HUES64 (cell line): Measurements from ENCODE around the gene RUVBL1.

Experiments
- H3K27ac ChIP-seq: 2 replicates; pipeline ENCODE4 v1.7.0; 2013; ENCODE audit warnings: low read depth, low read length, inconsistent platforms
- H3K27me3 ChIP-seq: 2 replicates; pipeline ENCODE4 v1.6.1; 2013; ENCODE audit warnings: mild to moderate bottlenecking, low read length; ENCODE audit not compliant: insufficient read depth
- H3K36me3 ChIP-seq: 2 replicates; pipeline ENCODE4 v1.6.1; 2013; ENCODE audit warnings: mild to moderate bottlenecking, low read length; ENCODE audit not compliant: insufficient read depth
- H3K4me1 ChIP-seq: 2 replicates; pipeline ENCODE4 v1.6.1; 2013; ENCODE audit warnings: mild to moderate bottlenecking, low read length, moderate library complexity; ENCODE audit not compliant: insufficient read depth
- H3K4me3 ChIP-seq: 2 replicates; pipeline ENCODE4 v1.5.1; 2013; ENCODE audit warnings: mild to moderate bottlenecking, low read length, moderate library complexity
- H3K9ac ChIP-seq: 2 replicates; pipeline ENCODE4 v1.6.1; 2013; ENCODE audit warnings: mild to moderate bottlenecking, low read depth, low read length
- H3K9me3 ChIP-seq: 2 replicates; pipeline ENCODE4 v1.6.1; 2013; ENCODE audit warnings: low read depth, low read length; ENCODE audit not compliant: insufficient read depth
- WGBS: fragments of 150-250, 120-280 bp; methylation state at CpG from one replicate; pipeline ENCODE4 v1.1.7; 2013; ENCODE audit warnings: missing lambda C conversion rate; 5-methylcytosine and 5-hydroxymethylcytosine counted together

RUVBL1 gene

DNA sequence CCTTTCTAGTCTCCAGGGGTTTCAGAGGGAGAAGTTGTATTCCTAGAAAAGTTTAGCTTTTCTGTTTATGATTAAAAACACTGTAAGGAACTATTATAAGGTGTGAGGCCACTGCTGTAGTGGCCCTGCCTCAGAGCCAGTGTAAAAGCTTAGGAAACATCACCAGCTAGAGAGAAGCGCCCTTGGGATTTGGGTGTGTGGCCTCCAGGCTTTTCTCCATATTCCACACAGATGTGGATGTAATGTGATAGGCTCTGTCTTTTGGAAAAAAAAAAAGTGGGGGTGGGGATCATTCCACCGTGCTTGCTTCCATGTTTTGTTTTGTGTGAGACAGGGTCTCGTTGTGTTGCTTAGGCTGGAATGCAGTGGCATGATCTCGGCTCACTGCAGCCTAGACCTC, 57.5 kb downstream of the RUVBL1 start:
- 95% methylated on average over 4 of the region's 4 CpGs for WGBS
- peaks cover 100% of the 10 kb centered on the region for H3K36me3 ChIP-seq
- H3K4me1 ChIP-seq, result no peaks in the 10 kb centered on the region
- no peaks in the 10 kb centered on the region for H3K9me3 ChIP-seq
- H3K27ac ChIP-seq, result no peak overlapping the region
- no peak overlapping the region for H3K4me3 ChIP-seq
- H3K27me3 ChIP-seq, result no peaks in the 10 kb centered on the region
- no peak overlapping the region for H3K9ac ChIP-seq

DNA sequence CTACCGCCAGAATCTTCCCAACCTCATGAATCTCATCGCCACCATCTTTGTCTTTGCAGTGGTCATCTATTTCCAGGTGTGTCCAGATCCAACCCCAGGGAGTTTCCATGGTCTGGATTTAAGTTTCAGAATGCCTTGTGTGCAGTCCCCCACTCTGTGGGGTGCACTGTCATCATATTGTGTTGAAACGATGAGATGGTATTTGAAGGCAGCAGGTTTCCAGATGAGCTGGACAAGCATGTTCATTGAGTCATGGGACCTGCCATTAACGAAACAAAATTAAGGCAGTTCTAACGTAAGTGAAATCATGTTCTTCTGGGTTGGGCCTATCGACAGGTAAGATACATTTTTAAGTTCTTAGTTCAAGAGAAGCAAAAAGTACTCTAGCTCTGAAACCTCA, 58.6 kb downstream of the RUVBL1 start:
- Histone ChIP-seq H3K4me1 (no peaks in the 10 kb centered on the region), H3K9me3 (no peaks in the 10 kb centered on the region), H3K36me3 (peaks cover 100% of the 10 kb centered on the region), H3K9ac (no peak overlapping the region), H3K27me3 (no peaks in the 10 kb centered on the region), H3K4me3 (no peak overlapping the region), H3K27ac (no peak overlapping the region)
- 94% methylated on average over 6 of the region's 6 CpGs for WGBS

DNA sequence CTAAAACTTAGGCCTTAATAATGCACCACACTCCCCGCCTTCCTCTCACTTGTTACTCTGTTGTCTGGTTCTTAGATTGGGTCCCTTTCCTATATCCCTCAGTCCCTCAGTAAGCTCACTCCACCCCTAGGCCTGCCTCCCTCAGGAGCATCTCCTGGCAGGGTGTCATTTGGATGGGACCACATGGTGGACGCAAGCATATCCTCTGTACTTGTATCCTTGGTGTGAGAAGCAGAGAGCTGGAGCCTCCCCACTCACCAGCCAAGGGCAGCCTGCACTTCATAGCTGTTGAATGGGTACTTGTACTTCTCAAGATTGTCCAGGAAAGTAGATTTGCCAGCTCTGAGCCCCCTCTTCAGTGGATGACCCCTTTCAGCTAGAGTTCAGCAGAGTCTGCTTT, 59.7 kb downstream of the RUVBL1 start:
- Histone ChIP-seq H3K9me3 (no peaks in the 10 kb centered on the region), H3K4me1 (no peaks in the 10 kb centered on the region), H3K9ac (no peak overlapping the region), H3K27ac (no peak overlapping the region), H3K27me3 (no peaks in the 10 kb centered on the region), H3K4me3 (no peak overlapping the region), H3K36me3 (peaks cover 100% of the 10 kb centered on the region)
- 93% methylated on average over 2 of the region's 2 CpGs for WGBS

DNA sequence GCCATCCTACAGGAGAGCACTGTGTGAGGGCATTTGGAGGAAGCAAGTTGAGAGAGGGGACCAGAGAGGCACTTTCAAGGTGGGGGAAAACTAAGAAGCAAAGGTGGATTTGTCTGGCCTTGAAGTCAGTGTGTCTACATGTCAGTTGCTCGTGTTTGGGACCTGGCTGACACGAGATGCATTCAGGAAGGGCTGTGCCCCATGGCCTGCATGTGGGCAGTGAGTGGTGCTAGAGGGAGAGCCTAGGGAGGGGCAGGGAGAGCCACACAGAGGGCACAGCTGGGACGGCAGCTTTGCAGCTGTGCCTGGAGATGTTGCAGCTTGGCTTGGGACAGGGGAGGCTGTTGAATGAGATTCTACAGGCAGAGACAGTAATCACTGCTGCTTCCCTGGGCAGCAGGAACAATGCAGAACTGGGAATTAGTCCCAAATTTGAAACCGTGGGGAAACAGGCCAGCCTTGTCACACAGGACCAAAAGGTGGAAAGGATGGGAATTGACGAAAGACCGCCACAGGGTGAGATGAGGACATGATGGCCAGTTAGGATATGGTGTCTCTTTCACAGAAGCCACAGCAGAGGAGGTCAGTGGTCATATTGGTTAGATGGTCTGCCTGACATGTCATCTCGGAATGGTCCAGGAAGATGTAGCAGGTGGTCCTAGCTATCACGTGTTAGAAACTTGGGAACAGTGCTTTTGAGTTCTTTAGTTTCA, 61.4 kb downstream of the RUVBL1 start:
- H3K4me3 ChIP-seq, result no peak overlapping the region
- H3K9ac ChIP-seq, result no peak overlapping the region
- H3K9me3 ChIP-seq, result no peaks in the 10 kb centered on the region
- H3K27me3 ChIP-seq, result no peaks in the 10 kb centered on the region
- no peak overlapping the region for H3K27ac ChIP-seq
- no peaks in the 10 kb centered on the region for H3K4me1 ChIP-seq
- WGBS, result 82% methylated on average over 8 of the region's 8 CpGs
- H3K36me3 ChIP-seq, result peaks cover 98% of the 10 kb centered on the region

DNA sequence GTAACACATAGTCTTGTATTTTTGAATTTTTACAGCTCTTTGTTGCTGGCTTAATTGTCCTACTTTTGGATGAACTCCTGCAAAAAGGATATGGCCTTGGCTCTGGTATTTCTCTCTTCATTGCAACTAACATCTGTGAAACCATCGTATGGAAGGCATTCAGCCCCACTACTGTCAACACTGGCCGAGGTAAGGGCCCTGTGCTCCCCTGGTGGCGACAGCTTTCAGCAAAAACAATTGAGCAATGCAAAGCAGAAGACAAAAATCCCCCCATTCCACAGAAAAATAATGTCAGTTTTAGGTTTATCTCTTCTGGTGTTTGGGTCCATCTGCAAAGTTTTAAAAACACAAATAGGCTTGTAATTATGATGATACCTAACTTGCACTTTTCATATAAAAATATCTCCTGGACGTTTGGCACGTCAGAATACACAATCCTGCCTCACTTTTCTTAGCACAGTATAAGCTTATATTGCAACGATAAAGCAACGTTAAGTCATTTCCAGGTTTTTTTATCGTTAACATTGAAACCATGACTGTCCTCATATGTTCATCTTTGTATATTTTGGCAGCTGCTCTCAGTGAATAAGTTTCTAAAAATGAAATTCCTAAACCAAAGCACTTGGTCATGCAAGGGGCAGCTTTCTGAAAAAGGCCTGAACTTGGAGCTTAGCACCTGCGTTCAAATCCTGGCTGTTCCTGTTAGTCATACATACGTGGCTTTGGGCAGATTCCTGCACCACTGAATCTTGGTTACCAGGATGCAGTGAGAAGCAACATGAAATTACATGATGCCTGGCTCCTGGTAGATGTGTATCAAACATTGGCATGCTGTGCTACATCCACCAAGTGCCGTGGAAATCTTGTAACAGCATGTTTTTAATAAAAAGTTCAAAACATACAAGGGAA, 62.9 kb downstream of the RUVBL1 start:
- no peak overlapping the region for H3K4me3 ChIP-seq
- no peak overlapping the region for H3K9ac ChIP-seq
- H3K36me3 ChIP-seq, result peaks cover 96% of the 10 kb centered on the region
- no peak overlapping the region for H3K27ac ChIP-seq
- H3K4me1 ChIP-seq, result no peaks in the 10 kb centered on the region
- WGBS, result 91% methylated on average over 11 of the region's 11 CpGs
- H3K9me3 ChIP-seq, result no peaks in the 10 kb centered on the region
- no peaks in the 10 kb centered on the region for H3K27me3 ChIP-seq

DNA sequence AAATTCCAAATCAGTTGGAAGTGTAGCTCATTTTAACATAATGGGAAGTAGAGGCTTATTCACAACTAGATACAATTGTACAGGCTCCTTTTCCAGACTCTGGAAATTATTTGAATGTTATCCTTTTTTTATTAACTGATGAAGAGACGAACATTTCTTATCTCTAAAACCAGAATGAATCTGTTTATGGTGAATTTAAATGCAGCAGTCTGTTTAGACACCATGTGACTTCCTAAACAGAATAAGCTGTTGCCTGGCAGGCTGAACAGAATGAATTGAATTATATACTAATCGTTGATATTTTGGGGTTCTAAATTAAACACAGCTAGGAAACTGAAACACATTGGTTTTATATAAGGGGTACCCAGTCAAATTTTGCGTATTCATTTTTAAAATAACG, 67.4 kb downstream of the RUVBL1 start:
- Histone ChIP-seq H3K4me1 (peaks cover 13% of the 10 kb centered on the region), H3K4me3 (no peak overlapping the region), H3K9me3 (no peaks in the 10 kb centered on the region), H3K27ac (no peak overlapping the region), H3K27me3 (no peaks in the 10 kb centered on the region), H3K36me3 (peaks cover 80% of the 10 kb centered on the region), H3K9ac (no peak overlapping the region)
- WGBS, result 98% methylated on average over 3 of the region's 4 CpGs

DNA sequence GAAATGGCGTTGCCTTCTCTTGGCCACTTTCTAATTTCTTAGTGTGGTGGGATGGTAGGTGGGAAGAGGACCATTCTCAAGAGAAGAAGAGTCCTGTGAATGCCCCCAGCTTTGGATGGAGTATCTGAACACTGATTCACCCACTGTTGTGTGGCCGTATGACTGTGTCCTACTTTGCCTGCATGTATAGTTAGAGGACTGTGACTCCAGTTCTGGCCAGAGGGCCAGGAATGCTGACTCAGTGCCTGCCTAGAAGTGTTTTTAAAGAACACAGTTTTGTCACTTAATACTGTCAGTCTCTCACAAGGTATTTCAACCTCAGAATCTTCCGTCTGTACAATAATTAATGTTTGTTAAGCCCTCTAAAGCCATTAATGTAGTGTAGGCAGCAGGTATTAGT, 69.2 kb downstream of the RUVBL1 start:
- peak overlapping the region; percentile 100; the same call in 1 of the 2 replicates for H3K4me3 ChIP-seq
- H3K27ac ChIP-seq, result no peak overlapping the region
- WGBS, result 84% methylated on average over 2 of the region's 3 CpGs
- H3K9me3 ChIP-seq, result no peaks in the 10 kb centered on the region
- peaks cover 62% of the 10 kb centered on the region for H3K36me3 ChIP-seq
- 0 out of 2 replicates have a peak overlapping the region, but pooled peaks have one; percentile 25 for H3K9ac ChIP-seq
- peaks cover 15% of the 10 kb centered on the region for H3K4me1 ChIP-seq
- H3K27me3 ChIP-seq, result no peaks in the 10 kb centered on the region

DNA sequence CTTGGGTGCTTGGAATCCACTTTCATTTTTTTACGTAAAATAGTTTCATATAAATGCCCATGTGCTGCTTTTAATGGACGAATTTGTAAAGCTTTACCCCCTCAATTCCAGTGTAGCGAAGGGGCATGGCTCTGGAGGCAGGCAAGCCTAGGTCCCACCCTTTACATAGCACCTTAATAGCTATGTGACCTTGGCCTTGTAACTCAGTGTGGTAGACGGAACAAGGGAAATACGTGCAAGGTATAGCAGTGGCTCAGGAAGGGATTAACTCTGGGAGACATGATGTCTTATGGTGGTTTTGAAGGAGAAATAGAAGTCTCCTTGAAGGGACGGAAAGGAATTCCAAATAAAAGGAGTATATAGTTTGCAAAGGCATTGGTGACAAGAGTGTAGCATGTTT, 70.0 kb downstream of the RUVBL1 start:
- H3K36me3 ChIP-seq, result peaks cover 54% of the 10 kb centered on the region
- 91% methylated on average over 5 of the region's 6 CpGs for WGBS
- peak overlapping the region; percentile 91; the same call in 1 of the 2 replicates for H3K9ac ChIP-seq
- H3K27ac ChIP-seq, result no peak overlapping the region
- no peaks in the 10 kb centered on the region for H3K9me3 ChIP-seq
- peaks cover 15% of the 10 kb centered on the region for H3K4me1 ChIP-seq
- peak overlapping the region; percentile 100 for H3K4me3 ChIP-seq
- H3K27me3 ChIP-seq, result no peaks in the 10 kb centered on the region

DNA sequence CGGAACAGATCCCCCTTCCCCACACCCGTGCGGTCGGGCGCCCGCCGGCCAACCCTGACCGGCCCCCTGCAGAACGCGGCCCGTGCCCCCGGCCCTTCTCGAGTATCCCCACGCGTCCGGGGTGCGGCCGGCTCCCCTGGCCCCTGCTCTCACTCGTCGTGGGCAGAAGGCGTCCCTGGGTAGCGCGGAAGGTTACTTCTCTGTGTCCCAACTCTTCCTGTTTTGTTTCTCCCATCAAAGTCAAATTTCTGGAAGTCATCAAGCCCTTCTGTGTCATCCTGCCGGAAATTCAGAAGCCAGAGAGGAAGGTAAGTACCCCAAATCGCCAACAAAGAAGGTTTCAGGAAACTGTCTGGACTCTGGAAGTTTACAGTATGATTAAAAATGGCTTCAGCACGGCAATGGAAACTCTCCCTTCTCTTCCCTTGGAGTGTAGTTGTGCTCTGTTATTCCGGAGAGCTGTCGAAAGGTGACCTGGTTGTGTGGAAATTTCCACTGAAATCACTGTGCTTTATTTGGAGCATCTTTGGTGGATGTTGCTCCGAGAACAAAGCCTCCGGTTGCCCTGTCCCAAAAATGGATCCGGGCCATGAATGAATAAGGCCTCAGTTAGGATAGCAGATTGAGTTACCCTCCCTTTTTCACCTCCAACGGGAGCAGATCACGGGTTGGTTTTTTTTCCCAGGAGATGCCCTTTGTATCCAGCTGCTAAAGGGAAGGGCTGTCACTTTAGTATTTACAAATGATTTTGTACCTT, 70.8 kb downstream of the RUVBL1 start:
- Histone ChIP-seq H3K9ac (peak overlapping the region; percentile 91), H3K36me3 (peaks cover 47% of the 10 kb centered on the region), H3K4me3 (peak overlapping the region; percentile 100), H3K27me3 (no peaks in the 10 kb centered on the region), H3K4me1 (peaks cover 15% of the 10 kb centered on the region), H3K27ac (peak overlapping the region; percentile 53; the same call in 1 of the 2 replicates), H3K9me3 (no peaks in the 10 kb centered on the region)
- 3% methylated on average over 33 of the region's 33 CpGs for WGBS

DNA sequence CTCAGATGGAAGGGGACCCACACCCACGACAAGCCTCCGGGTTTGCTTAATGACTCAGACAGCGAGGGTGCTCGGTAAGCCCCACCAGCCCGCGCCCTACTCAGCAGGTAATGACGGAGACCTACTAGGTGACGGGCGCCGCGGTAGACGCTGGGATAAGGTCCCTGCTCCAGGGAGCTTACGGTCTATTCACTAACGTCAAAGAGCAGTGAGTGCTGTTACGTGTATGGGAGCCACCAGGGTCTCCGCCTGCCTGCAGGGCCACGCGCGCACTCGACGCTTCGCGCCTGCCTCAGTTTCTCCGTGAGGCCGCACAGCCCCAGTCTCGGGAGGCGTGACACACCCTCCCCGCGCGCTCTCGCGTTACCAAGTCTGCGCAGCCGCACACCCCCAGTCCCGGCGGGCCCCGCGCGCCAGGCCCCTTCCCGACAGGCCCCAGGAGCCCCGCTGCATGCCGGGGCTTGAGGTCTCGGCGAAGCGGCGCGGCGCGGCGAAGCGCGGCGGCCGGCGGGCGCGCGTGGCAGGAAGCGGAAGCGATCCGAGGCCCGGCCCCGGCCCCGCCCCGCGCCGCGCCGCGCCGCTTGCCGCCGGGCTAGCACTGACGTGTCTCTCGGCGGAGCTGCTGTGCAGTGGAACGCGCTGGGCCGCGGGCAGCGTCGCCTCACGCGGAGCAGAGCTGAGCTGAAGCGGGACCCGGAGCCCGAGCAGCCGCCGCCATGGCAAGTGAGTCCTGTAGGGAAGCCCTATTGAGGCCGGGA, 71.6 kb downstream of the RUVBL1 start, which contains the start of gene SEC61A1:
Gene SEC61A1, plus strand, starts transcription at position 601 of the 758 bp plus-strand sequence. Its CDS starts 116 bp downstream, at position 717.
- H3K27ac ChIP-seq, result peak within 1 kb of the TSS; percentile 53
- peaks cover 40% of the 10 kb centered on the region for H3K36me3 ChIP-seq
- peaks cover 15% of the 10 kb centered on the region for H3K4me1 ChIP-seq
- H3K27me3 ChIP-seq, result no peaks in the 10 kb centered on the region
- H3K9me3 ChIP-seq, result no peaks in the 10 kb centered on the region
- H3K4me3 ChIP-seq, result peak within 1 kb of the TSS; percentile 100
- under 1% methylated on average over 90 of the region's 90 CpGs for WGBS
- peak within 1 kb of the TSS; percentile 91 for H3K9ac ChIP-seq
